Fibroblast of skin of left biceps (primary cell): ENCODE measurements around the gene PTPRN2.
"Not testable (repeated sequence)": the region's sequence is repeated elsewhere in the genome, so short reads cannot be mapped to it uniquely, and the experiment has no call there.

Experiments used
- DNase-seq, 2 experiments: peaks; one replicate each; pipeline ENCODE4 v3.0.0-alpha.2; 2013; ENCODE audit warnings: low read depth in 2 of 2

PTPRN2 gene

GRCh38 chr7:157784041-157784835 is 803.4 kb downstream of the PTPRN2 start:
- no peak for DNase-seq

DNA sequence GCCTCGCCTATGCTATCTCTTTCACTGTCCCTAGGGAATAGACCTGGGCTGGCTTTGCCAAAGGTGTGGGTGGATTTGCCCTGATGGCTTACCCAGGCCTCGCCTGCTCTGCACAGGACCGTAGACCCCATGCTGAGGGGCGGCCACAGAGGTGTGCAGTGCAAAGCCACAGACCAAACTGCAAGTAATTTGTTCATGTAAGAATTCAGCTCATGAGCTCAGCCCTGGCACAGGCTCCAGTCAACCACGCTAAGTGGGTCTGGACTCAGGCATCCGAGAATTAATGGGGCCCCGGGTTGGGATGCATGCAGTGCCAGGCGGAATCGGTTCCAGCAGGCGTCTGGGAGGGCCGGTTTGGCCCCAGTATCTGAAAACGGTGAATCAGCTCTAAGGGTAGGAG is 805.6 kb downstream of the PTPRN2 start:
- no peak for DNase-seq

- no peak for DNase-seq
These were observed 806.9 kb downstream of the PTPRN2 start for GRCh38 chr7:157780721-157781120.

GRCh38 chr7:157780312-157780711 is 807.3 kb downstream of the PTPRN2 start:
- no peak for DNase-seq

- DNase-seq: no peak
These were observed 808.4 kb downstream of the PTPRN2 start for GRCh38 chr7:157779206-157779605.

- not testable (repeated sequence) for DNase-seq
These were observed 810.3 kb downstream of the PTPRN2 start for GRCh38 chr7:157777194-157777762.

DNA sequence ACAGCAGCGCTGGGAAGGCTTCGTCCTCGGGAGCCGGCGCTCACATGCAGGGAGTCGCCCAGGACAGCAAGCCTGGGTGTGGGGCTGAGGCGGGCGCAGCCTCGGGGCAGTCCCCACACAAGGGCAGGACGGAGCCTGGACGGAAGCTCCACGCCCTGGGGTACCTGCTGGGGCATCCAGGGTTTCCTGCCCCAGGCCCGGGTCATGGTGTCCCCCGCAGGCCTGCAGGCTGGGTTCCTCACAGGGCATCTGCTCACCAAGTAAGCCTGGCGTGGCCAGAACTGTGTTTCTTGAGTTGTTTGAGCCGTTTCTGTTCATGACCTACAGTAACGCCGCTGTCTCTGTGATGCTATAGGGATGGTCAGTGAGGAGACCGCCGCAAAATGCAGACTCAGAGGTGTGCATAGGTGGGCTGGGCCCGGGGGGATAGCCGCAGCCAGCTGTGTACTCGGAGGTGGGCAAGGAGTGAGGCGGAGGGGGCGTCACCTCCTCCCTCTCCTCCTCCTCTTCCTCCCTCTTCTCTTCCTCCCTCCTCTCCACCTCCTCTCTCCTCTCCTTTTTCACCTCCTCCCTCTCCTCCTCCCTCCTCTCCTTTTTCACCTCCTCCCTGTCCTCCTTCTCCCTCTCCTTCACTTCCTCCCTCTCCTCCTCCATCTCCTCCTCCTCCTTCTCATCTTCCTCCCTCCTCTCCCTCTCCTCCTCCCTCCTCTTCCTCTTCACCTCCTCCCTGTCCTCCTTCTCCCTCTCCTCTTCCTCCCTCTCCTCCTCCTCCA is 811.9 kb downstream of the PTPRN2 start:
- no peak for DNase-seq

DNA sequence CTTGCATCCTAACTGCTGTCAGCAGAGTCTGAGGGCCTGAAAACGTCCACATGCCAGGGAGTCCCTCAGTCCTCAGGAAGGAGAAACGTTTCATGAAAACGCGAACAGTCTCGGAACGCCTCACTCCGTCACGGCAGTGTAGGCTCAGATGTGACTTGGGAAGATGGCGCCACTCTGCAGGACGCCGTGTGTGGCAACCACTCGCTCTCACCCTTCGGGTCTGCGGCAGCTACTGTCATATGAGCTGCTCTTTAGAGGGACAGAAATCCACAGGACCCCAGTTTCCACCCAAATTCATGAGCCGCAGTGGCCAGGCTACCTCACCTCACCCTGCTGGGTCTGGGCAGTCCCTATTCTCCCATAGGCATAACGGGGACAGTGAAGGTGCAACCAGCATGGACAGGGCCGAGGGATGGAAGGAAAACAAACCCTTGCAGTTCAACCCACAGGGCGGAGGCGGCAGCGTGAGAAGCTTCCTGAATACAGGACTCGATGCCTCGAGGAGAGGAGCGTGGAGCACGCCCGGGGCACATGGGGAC is 812.5 kb downstream of the PTPRN2 start:
- DNase-seq: no peak

DNA sequence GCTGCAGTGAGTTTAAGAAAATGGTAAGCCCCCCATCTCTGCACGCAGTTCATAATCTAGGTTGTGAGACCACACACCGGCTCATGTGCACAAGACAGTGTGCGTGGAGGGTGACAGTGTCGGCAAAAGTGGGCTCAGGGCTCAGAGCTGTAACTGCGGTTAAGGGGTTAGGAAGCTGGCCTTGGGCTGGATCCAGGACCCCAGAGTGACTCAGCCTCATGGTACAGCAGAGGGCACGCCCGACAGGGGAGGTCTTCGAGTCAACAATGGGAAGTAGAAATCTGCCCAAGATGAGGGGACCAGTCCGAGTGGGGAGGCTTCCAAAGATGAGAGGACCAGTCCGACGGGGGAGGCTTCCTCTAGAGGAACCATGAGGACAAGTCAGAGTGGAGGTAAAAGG is 813.1 kb downstream of the PTPRN2 start:
- no peak for DNase-seq

DNA sequence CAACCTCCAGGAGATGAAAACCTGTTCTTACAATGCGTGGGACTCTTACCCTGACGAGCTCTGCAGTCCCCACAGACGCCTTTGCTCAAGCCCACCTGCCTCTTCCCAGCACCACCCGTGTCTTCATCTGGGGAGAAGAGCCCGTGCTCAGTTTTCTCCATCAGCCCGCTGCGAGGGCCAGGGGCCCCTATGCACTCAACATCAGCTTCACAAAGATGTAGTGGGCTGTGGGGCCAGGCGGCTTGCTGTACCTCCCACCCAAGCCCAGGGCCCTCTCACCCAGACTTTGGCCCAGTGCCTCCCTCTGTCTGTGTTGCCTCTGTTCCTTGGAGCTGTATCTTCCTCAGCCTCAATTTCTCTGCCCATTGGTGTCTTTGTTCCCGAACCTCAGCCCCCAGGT is 814.3 kb downstream of the PTPRN2 start:
- no peak for DNase-seq

DNA sequence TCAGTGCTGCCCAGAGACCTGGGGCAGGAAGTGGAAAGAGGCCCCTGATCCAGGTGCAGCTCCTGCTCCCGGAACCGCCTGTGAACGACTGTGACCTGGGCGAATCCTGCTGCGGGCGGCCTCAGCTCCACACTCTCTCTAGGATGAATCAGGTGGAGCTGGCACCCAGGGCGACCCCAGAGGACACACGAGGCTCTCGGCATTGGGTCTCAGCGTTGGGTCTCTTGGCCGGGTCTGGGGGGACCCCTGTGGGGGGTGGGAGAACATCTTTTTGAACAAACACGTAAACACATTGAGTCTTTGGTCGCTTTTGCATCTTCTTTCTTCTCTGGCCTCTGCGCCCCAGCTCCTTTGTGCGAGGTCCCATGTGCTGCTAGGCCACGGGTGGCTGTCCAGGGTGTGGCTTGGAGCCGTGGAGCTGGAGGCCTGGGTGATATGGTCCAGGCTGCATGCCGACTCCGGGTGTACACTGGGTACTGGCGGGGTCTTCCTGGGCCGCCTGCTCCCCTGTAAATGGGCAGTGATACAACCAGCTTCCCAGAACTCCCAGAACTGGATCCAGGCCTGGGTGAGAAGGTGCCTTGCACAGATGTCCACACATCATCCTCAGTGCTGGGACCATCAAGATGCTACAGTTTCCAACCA is 815.0 kb downstream of the PTPRN2 start:
- DNase-seq: no peak

DNA sequence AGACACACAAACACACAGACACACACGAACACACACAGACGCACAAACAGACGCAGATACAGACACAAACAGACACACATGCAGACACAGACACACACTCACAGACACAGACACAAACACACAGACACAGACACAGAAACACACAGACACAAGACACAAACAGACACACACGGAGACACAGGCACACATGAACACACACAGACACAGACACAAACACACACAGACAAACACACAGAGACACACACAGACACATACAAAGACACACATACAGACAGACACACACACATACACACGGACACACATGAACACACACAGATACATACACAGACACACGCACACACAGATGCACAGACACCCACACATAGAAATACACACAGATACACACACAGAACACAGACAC is 815.9 kb downstream of the PTPRN2 start:
- DNase-seq: no peak

DNA sequence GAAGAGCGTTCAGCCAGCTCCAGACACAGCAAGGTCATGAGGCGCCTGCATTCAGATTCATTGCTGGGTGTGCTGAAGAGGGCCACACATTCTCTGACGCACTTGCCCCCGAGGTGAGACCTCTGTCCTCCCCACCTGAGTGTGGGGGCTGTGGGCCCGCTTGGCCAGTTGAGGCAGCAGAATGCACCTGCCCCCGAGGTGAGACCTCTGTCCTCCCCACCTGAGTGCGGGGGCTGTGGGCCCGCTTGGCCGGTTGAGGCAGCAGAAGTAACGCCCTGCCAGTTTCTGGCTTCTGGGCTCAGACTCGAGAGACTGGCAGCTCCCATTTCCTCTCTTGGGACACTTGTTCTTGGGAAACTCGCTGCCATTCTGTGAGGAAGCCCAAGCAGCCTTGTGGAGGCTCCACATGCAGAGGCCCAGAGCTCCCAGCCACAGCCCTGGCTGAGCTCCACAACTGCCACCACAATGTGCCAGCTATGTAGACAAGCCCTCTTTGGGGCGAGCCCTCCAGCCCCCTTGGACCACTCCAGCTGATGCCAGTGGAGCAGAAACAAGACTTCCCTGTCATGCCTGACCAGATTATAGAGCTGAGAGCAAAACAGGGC is 816.8 kb downstream of the PTPRN2 start:
- DNase-seq: no peak

- no peak for DNase-seq
These were observed 818.0 kb downstream of the PTPRN2 start for GRCh38 chr7:157769526-157770215.

DNA sequence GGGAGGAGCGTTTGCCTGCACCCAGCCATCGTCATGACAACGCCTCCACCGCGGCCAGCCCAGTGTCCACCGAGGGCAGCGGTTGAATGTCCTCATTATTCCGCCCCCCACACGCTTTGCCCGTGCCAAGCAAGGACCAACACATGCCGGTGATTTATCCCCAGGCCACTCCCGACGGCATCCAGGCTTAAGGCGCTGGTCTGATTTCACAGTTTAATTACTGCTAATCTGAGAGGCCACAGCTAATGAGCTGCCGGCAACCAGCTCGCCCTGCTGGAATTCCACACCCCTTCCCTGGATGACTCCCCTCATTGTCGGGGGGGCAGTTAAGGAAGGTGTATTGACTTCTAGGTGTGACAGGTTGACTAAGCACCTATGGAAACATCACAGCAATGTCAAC is 818.5 kb downstream of the PTPRN2 start:
- DNase-seq: no peak

GRCh38 chr7:157768198-157768597 is 819.4 kb downstream of the PTPRN2 start:
- no peak for DNase-seq

DNA sequence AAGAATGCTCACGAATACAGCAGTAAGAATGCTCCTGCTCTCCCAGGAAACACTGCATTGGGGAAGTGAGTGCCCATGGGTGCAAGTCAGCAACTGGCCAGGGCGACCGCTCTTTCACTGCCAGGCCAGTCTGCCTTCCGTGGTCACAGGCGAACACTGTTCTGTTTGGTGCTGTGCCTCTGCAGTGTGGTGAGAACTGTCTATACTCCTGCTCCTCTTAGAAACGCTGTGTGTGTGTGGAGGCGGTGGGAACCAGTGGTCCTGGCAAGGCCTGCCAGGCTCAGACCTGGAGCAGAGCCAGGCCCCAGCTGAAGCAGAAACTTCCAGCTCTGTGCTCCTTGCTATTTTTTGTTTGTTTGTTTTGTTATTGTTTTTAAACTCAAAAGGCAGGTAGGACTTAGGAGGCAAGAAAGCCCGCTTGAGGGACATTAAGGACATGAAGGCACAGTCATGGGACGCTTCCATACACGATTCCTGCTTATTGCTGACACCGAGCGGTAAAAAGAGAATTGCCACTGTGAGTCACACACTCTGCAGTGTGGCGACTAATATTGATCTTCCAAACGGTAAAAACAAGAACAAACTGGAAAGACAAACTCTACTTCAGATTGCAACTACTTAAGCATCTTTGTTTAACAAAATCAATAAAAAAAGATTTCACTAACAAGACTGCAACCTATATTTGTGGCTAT is 820.0 kb downstream of the PTPRN2 start:
- no peak for DNase-seq

DNA sequence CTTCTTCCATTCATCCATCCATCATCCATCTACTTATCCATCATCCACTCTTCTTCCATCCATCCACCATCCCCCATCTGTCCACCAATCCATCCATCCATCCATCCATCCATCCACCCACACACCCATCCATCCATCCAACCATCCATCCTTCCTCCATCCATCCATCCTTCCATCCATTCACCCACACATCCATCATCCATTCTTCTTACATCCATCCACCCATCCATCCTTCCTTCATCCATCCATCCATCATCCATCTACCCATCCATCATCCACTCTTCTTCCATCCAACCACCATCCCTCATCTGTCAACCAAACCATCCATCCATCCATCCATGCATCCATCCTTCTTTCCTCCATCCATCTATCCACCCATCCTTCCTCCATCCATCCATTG is 821.5 kb downstream of the PTPRN2 start:
- DNase-seq: no peak

- no peak for DNase-seq
These were observed 822.6 kb downstream of the PTPRN2 start for GRCh38 chr7:157764946-157765537.

GRCh38 chr7:157764193-157764592 is 823.4 kb downstream of the PTPRN2 start:
- no peak for DNase-seq
